Measurements from ENCODE around the gene ANAPC4.

The ANAPC4 gene

DNA sequence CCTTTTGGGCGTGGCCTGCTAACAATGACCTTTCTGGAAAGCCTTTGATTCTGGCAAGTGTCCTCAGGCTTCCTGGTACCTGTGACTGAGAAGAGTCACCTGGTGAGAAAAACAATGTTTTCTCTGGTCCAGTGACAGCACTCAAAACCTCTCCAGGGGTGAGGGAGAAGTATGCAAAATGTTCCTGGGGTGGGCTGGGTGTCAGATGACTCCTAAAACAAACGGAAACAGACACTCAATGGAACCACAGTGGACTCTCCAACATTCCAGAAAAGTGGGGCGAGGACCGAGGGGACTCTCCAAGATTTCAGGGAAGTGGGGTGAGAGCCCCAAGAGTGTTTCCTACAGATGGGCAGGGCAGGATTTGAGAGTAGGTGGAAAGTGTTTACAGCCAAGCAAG lies 69.5 kb downstream of the ANAPC4 start:
- H3K4me3 ChIP-seq (ENCODE audit: low read depth, low read length) = no peak overlapping the region
- no peak for DNase-seq (ENCODE audit: low read depth)
- no peak for TF ChIP-seq POLR2A (IDR thresholded peaks at IDR 0.05; ENCODE audit: extremely low read depth, insufficient read length)
- TF ChIP-seq, protein P1, sequence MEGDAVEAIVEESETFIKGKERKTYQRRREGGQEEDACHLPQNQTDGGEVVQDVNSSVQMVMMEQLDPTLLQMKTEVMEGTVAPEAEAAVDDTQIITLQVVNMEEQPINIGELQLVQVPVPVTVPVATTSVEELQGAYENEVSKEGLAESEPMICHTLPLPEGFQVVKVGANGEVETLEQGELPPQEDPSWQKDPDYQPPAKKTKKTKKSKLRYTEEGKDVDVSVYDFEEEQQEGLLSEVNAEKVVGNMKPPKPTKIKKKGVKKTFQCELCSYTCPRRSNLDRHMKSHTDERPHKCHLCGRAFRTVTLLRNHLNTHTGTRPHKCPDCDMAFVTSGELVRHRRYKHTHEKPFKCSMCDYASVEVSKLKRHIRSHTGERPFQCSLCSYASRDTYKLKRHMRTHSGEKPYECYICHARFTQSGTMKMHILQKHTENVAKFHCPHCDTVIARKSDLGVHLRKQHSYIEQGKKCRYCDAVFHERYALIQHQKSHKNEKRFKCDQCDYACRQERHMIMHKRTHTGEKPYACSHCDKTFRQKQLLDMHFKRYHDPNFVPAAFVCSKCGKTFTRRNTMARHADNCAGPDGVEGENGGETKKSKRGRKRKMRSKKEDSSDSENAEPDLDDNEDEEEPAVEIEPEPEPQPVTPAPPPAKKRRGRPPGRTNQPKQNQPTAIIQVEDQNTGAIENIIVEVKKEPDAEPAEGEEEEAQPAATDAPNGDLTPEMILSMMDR (IDR thresholded peaks at IDR 0.05; ENCODE audit: low read depth, low read length) = no peak
- TF ChIP-seq, protein P2, sequence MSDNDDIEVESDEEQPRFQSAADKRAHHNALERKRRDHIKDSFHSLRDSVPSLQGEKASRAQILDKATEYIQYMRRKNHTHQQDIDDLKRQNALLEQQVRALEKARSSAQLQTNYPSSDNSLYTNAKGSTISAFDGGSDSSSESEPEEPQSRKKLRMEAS (IDR thresholded peaks at IDR 0.05; ENCODE audit: low read depth, low read length) = no peak
- no peak for TF ChIP-seq MYC (IDR thresholded peaks at IDR 0.05; ENCODE audit: low read depth, low read length)

DNA sequence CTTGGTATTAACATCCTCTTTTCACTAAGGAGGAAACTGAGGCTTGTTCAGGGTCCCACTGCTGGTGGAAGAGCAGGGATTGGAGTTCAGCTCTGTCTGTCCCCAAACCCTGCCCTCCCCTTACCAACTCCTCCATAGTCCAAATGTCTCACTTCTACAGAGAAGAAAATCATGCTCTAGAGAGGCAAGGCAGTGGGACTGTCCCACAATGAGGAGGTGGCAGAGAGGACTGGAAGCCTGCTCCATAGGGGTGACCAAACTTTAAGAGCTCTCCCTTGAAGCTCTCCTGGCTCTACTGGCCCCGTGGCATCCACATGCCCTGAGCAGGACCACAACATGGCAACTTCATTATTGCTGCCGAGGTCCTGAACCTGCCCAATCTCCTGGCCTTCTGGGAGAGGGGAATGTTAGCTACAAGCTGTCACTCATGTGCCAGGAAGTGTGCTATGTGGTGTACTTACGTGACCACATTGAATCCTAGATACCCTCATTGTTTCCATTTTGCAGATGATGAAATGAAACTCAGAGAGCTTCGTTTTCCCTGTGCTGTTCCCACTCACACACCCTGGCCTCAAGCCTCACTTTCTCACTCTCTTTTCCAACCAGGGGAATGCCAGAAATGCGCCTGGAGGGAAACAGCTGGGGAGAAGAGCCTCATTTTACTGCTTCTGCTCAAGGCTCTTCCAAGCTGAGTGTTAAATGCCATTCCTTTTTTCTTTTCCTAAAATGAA lies 71.5 kb downstream of the ANAPC4 start:
- DNase-seq (ENCODE audit: low read depth) = no peak
- no peak overlapping the region for H3K4me3 ChIP-seq (ENCODE audit: low read depth, low read length)
- TF ChIP-seq, protein P2 (IDR thresholded peaks at IDR 0.05; ENCODE audit: low read depth, low read length) = no peak
- TF ChIP-seq, protein P1 (IDR thresholded peaks at IDR 0.05; ENCODE audit: low read depth, low read length) = no peak
- no peak for TF ChIP-seq MYC (IDR thresholded peaks at IDR 0.05; ENCODE audit: low read depth, low read length)
- no peak for TF ChIP-seq POLR2A (IDR thresholded peaks at IDR 0.05; ENCODE audit: extremely low read depth, insufficient read length)

DNA sequence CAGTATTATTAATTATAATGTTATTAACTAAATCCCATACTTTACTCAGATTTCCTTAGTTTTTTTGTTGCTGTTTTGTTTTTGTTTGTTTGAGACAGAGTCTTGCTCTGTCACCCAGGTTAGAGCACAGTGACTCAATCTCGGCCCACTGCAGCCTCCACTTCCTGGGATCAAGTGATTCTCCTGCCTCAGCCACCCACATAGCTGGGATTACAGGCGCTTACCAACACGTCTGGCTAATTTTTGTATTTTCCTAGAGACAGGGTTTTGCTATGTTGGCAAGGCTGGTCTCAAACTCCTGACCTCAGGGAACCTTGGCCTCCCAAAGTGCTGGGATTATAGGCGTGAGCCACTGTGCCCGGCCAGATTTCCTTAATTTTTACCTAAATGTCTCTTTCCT lies 72.2 kb downstream of the ANAPC4 start:
- no peak overlapping the region for H3K4me3 ChIP-seq (ENCODE audit: low read depth, low read length)
- TF ChIP-seq, protein P2 (IDR thresholded peaks at IDR 0.05; ENCODE audit: low read depth, low read length) = no peak
- no peak for TF ChIP-seq MYC (IDR thresholded peaks at IDR 0.05; ENCODE audit: low read depth, low read length)
- TF ChIP-seq, protein P1 (IDR thresholded peaks at IDR 0.05; ENCODE audit: low read depth, low read length) = no peak
- TF ChIP-seq POLR2A (IDR thresholded peaks at IDR 0.05; ENCODE audit: extremely low read depth, insufficient read length) = no peak
- DNase-seq (ENCODE audit: low read depth) = no peak

DNA sequence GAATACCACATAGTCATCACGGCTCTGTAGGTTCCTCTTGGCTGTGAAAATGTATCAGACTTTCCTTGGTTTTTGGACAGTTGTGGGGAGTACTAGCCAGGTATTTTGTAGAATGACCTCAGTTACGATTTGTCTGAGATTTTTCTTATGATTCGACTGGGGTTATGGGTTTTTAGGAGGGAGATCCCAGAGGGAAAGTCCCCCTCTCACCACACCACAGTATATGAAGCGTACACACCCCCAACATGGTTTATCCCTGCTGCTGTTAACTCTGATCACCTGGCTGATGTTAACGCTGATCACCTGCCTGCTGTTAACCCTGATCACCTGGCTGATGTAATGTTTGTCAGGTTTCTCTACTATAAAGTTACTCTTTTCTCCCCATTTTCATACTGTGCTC lies 72.6 kb downstream of the ANAPC4 start:
- TF ChIP-seq, protein P2 (IDR thresholded peaks at IDR 0.05; ENCODE audit: low read depth, low read length) = no peak
- TF ChIP-seq POLR2A (IDR thresholded peaks at IDR 0.05; ENCODE audit: extremely low read depth, insufficient read length) = no peak
- TF ChIP-seq MYC (IDR thresholded peaks at IDR 0.05; ENCODE audit: low read depth, low read length) = no peak
- no peak for DNase-seq (ENCODE audit: low read depth)
- no peak overlapping the region for H3K4me3 ChIP-seq (ENCODE audit: low read depth, low read length)

DNA sequence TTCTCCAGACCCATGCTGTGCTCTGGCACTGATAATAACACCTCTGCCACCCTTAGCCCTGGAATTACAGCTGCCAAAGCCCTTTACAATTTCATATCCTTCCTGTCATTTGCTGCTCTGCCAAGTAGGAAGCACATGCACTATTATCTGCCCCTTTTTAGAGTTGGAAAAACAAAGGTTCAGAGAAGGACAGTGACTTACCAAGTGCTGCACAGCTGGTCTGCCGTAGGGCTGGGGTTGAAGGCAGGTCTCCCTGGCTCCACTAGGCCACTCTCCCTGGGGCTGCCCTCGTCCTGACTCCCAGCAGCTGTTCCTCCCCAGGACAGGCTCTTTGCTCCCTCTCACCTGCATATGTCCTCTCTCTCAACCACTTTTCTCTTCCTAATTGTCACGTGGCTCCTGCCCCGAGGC lies 73.4 kb downstream of the ANAPC4 start:
- DNase-seq (ENCODE audit: low read depth) = no peak
- H3K4me3 ChIP-seq (ENCODE audit: low read depth, low read length) = no peak overlapping the region
- TF ChIP-seq, protein P1 (IDR thresholded peaks at IDR 0.05; ENCODE audit: low read depth, low read length) = no peak
- TF ChIP-seq MYC (IDR thresholded peaks at IDR 0.05; ENCODE audit: low read depth, low read length) (no peak), POLR2A (IDR thresholded peaks at IDR 0.05; ENCODE audit: extremely low read depth, insufficient read length) (no peak)
- TF ChIP-seq, protein P2 (IDR thresholded peaks at IDR 0.05; ENCODE audit: low read depth, low read length) = no peak

DNA sequence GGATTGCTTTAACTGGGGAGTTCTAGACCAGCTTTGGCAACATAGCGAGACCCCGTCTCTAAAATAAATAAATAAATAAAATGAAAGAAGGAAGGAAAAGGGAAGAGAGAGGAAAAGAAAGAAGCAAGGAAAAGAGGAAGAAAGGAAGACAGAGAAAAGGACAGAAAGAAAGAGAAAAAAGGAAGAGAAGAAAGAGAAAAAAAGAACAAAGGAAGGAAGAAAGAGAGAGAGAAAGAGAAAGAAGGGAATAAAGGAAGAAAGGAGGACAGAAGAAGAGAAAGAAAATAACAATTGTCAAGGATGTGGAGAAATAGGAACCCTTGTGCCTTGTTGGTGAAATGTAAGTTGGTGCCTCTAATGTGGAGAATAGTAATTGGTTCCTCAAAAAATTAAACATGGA lies 74.6 kb downstream of the ANAPC4 start:
- DNase-seq (ENCODE audit: low read depth) = no peak
- no peak overlapping the region for H3K4me3 ChIP-seq (ENCODE audit: low read depth, low read length)
- TF ChIP-seq POLR2A (IDR thresholded peaks at IDR 0.05; ENCODE audit: extremely low read depth, insufficient read length) = no peak
- TF ChIP-seq, protein P1 (IDR thresholded peaks at IDR 0.05; ENCODE audit: low read depth, low read length) = no peak
- TF ChIP-seq, protein P2 (IDR thresholded peaks at IDR 0.05; ENCODE audit: low read depth, low read length) = no peak
- TF ChIP-seq MYC (IDR thresholded peaks at IDR 0.05; ENCODE audit: low read depth, low read length) = no peak
